ENCODE data around the gene GCH1.
"Not testable (repeated sequence)": the region's sequence is repeated elsewhere in the genome, so short reads cannot be mapped to it uniquely, and the experiment has no call there.

GCH1 gene

GRCh38 chr14:54882521-54882920 is 20.1 kb downstream of the GCH1 start:
- DNase-seq (ENCODE audit: low read depth) = no peak
- 0 out of 2 replicates have a peak overlapping the region, but pooled peaks have one; percentile 55 for H3K4me3 ChIP-seq (ENCODE audit: low read depth, low read length)
- TF ChIP-seq CTCF (IDR thresholded peaks at IDR 0.05; ENCODE audit: insufficient read depth, low read depth, low read length, missing control alignments) = no peak

DNA sequence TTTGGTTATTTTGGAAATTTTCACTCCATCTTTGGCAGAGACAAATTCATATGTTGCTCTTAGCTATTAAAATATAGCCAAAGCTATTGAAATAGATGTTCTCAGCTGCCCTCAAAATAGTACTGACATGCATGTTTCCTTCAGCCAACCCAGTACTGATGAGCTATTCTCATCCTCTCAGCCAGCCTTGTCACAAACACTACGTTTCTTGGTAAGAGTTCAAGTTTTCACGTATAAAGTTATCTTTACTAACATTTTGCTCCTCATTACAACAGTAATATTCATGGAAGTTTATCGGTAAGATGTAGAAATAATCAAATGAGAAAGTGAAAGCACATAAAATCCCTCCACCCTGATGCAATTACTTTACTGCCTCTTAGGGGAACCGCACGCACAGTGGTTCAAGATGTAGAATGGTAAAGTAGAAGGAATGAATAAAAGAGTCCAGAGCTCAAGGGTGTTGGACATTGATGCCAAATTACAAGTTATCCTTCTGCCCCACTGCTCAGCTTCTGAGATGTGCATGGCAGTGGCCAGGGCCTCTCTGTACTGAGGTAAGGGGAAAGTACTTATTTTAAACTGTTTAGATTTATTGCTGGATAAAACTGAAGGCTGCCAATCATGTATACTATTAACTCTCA is 20.7 kb downstream of the GCH1 start:
- peak; percentile 51 for DNase-seq (ENCODE audit: low read depth)
- TF ChIP-seq CTCF (IDR thresholded peaks at IDR 0.05; ENCODE audit: insufficient read depth, low read depth, low read length, missing control alignments) = no peak
- peak overlapping the region; percentile 55 for H3K4me3 ChIP-seq (ENCODE audit: low read depth, low read length)

DNA sequence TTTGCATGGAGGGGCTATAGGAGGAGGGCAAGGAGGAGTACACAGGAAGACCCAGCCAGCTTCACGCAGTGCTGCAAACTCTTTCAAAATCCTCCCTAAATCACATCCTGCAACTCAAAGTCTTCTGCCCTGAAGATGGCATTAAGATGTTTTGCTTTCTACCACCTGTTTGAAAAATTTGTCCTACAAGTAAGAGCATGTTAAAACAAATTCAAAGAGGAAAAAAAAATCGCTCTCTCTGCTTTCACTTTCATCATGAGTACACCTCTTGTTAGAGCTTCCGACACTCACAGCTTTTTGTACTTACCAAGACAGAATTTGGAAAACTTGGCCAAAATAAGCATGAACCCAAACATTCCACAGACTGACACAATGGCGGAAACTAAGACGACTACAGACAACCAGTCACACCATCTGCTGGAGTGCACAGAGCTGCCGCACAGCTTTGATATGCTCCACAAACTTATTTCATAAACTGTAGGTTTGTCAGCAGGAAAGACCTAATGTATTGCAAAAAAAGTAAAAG is 21.3 kb downstream of the GCH1 start:
- H3K4me3 ChIP-seq (ENCODE audit: low read depth, low read length) = peak overlapping the region; percentile 55
- peak; percentile 80 for DNase-seq (ENCODE audit: low read depth)
- TF ChIP-seq CTCF (IDR thresholded peaks at IDR 0.05; ENCODE audit: insufficient read depth, low read depth, low read length, missing control alignments) = no peak

- no peak overlapping the region for H3K4me3 ChIP-seq (ENCODE audit: low read depth, low read length)
- DNase-seq (ENCODE audit: low read depth) = no peak
- TF ChIP-seq CTCF (IDR thresholded peaks at IDR 0.05; ENCODE audit: insufficient read depth, low read depth, low read length, missing control alignments) = no peak
Observed at GRCh38 chr14:54877703-54878021, 25.0 kb downstream of the GCH1 start.

GRCh38 chr14:54877015-54877702 is 25.5 kb downstream of the GCH1 start:
- no peak for DNase-seq (ENCODE audit: low read depth)
- no peak overlapping the region for H3K4me3 ChIP-seq (ENCODE audit: low read depth, low read length)
- TF ChIP-seq CTCF (IDR thresholded peaks at IDR 0.05; ENCODE audit: insufficient read depth, low read depth, low read length, missing control alignments) = no peak

DNA sequence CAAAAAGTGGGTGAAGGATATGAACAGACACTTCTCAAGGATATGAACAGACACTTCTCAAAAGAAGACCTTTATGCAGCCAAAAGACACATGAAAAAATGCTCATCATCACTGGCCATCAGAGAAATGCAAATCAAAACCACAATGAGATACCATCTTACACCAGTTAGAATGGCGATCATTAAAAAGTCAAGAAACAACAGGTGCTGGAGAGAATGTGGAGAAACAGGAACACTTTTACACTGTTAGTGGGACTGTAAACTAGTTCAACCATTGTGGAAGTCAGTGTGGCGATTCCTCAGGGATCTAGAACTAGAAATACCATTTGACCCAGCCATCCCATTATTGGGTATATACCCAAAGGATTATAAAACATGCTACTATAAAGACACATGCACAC is 27.0 kb downstream of the GCH1 start:
- not testable (repeated sequence) for H3K4me3 ChIP-seq (ENCODE audit: low read depth, low read length); DNase-seq (ENCODE audit: low read depth)

GRCh38 chr14:54870154-54871090 is 32.2 kb downstream of the GCH1 start:
- not testable (repeated sequence) for DNase-seq (ENCODE audit: low read depth); H3K4me3 ChIP-seq (ENCODE audit: low read depth, low read length)
